Cerebellar cortex (tissue), 1 donor: Measurements from ENCODE around the gene GJB6.
"Not testable (repeated sequence)": the region's sequence is repeated elsewhere in the genome, so short reads cannot be mapped to it uniquely, and the experiment has no call there.

Experiments used
- DNase-seq: peaks from one replicate; pipeline ENCODE4 v3.0.0-alpha.2; 2015; ENCODE audit warnings: low spot score

GJB6 gene

DNA sequence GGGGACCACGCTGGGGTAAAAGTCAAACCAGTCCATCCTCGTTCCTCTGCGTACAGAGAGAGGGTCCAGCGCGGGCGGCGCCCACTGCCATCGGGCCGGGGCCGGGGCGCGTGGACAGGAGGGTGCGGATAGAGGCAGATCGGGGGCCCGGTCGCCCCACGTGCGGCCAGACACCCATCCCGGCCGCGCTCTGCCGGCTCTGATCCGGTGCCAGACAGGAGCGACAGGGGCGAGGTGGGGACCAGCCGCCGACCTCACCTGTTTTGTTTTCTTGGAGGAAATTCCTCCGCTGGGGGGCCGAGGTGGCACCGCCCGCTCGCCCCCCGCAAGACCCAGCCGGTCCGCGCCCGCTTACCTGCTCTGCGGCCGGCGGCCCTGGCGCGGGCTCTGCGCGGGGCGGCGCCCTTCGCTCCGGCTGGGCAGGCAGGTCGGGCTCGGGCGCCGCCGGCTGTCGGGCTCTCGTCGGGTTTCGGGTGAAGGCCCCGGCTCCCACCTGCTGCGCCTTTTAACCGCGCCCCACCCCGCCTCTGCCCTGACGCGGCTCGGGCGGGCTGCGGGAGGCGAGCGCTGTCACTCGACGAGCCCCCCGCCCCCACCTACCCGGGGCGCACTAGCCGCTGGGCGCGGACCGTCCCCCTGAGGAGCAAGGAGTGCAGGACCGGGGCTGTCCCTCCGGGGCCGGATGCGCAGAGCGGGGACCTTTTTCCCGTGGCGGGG, at the start of gene GJB6:
TSS of gene GJB6 (minus strand) at position 481 of the 717 bp plus-strand sequence. CDS start 8,839 bp downstream, outside the sequence.
- DNase-seq: no peak

- DNase-seq: not testable (repeated sequence)
Observed at GRCh38 chr13:20276901-20277300, 44.8 kb upstream of the GJB6 start.

DNA sequence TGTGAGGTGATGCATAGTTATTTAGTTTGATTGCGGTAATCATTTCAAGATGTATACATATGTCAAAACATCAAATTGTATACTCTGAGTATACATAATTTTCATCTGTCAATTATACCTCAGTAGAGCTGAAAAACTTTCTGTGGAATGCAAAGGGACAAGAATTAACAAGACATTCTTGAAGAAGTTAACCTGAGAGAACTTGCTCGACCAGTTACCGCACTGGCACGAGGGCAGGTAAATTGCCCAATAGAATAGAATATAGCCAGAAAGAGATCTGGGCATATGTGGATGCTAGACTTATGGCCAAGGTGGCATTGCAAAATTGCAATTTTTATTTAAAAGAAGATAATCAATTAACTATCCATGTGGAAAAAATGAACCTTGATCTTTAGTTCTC, 42.3 kb upstream of the GJB6 start:
- DNase-seq: no peak

GRCh38 chr13:20272588-20273171, 40.6 kb upstream of the GJB6 start:
- DNase-seq: no peak

GRCh38 chr13:20272104-20272503, 40.0 kb upstream of the GJB6 start:
- DNase-seq: no peak

GRCh38 chr13:20271441-20271840, 39.3 kb upstream of the GJB6 start:
- DNase-seq: no peak

GRCh38 chr13:20270163-20270865, 38.2 kb upstream of the GJB6 start:
- no peak for DNase-seq

DNA sequence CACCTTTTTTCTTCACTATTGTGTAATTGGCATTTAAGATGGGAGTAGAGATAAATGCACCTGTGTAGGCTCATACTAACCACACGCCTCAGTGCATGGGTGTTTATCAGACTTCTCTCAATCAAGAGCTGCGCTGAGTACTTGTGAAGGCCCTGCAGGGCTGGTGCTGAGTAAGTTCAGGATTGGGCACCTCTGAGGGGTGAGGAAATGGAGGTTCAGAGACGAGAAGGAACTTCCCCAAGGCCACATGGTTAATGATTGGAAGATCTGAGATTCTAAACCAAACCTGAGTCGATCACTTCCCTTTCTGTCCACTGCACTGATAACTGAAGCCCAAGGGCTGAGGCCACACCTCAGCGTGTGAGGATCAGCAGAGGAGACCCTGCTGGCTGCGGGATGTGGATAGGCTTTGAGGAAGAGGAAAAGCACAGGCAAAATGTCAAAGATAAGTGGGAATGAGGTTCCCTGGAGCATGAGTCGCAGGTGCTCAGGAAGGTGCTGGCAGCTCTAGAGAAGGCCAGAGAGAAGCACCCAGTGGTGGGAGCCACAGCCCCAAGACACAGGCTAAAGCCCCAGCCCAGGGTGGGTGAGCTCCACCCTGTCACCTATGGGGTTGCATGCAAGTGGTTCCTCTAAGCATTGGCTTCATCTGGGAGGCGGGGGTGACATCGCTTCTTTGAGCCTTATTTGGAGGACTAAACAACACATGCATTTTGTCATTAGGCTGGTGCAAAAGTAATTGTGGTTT, 32.3 kb upstream of the GJB6 start:
- no peak for DNase-seq

DNA sequence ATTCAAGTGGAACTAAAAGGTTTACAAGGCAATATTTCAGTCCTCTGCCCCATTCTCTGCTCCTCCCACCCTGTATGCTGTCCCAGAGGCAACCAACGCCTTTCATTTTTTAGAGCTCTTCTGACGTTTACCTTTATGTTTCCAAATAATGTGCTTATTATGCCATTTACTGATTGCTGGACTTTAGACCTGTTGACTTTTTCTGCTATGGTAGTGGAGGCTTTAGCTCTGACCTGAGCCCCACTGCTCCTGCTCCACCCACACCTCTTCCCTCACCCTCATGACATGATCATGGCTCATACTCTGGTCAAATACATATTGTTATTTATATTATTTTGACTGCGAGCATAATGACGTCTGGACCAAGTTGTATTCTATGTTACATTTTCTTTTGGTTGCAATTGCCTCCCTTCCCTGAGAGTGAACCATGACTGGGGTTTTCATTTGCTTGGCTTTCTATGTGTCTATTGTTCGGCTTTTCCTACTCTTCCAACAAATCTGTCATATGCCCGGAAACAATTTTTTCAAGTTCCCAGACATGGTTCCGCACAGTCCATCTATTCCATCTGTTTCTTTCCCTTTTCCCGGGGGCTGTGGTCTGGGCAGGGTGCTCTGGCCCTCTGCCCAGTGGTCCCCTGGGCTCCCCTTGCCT, 31.4 kb upstream of the GJB6 start:
- no peak for DNase-seq

DNA sequence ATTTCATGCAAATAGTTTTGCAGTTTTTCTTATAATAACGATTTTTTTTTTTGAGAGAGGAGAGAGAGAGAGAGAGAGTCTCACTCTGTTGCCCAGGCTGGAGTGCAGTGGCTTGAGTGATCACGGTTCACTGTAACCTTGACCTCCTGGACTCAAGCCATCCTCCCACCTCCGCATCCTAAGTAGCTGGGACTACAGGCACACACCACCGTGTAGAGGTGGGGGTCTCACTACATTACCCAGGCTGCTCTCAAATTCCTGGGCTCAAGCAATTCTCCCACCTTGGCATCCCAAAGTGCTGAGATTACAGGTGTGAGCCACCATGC, 26.8 kb upstream of the GJB6 start:
- no peak for DNase-seq

DNA sequence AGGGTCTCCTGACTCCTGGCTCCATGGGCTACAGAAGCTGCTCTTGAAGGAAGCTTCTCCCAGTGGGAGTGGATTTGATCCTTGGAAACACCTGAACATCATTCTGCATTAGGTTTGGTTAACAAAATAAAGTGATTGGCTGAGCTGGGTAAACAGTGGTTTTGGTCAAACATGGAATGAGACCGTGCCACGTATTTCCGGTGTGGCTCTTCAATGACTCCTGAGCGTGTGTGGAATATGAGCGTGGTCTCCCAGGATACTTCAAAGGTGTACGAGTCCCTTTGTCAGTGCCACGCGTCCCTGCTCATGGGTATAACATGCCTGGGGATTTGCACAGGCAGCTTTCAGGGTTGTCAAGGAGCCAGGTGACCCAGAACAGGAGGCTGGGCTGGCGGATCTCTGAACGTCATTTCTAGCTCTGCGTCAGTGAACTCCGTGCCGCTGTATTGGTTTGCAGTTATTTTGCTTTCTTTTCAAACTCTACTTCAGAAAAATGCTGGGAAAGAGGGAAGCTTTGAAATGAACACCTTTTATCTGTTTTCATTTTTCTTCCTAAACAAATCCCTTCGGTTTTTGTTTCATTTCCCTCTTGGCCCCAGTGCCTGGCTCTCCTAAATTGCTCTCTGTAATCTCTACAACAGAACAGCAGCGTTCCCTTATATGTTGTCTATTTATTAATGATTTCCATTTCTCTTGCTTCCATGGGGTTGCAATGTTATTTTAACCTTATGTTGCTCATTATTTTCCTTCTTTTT, 26.3 kb upstream of the GJB6 start:
- DNase-seq: no peak

DNA sequence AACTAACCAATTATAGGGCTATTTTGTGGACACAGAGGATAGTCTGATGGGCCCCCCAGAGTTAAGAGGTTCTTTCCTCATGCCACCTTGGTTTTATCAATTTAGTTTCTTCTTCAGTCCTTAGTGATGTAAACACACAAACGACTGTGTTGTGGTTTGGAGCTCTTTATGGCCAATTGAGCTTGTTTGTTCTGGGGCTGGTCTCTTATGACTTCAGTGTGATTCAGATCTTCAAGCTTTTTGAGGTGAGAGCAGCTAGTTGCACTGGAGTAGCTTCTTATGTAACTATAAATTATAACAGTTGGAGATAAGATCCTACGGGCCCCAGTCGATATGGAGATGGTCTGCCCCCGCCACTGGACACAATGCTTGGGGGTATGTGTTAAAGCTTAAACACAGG, 22.0 kb upstream of the GJB6 start:
- no peak for DNase-seq

DNA sequence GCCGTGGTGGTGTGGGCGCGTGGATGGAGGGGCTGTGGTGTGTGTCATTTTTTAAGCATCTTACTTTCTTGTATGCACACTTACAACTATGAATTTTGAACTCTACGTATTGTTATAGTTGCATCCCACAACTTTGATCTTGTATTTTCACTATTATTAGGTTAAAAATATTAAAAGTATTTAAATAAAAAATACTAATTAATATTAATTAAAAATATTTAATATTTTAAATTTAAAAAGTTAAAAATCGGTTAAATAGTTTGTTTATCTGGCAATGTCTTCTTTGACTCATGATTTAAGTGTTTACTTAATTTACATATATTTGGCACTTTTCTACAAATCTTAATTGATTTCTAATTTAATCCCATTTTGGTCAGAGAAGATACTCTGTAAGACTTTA, 17.8 kb upstream of the GJB6 start:
- no peak for DNase-seq

DNA sequence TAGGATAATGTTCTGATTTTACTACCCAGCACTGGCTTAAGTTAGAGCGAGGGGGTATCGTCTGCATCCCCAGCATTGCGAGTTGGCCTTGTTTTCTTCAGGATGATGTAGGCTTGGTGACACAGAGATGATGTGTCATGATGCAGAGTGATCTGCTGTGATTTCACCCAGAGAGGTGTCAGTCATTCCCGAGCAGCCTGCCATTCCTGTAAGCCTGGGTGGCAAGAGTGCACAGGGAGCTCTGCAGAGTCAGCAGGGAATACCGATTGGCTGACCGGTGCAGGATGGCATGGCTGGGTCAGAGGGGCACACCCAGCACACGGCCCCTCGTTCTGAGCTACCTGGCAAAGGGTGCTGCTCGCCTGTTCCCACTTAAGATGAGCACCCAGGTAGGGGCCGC, 15.8 kb upstream of the GJB6 start:
- DNase-seq: no peak

DNA sequence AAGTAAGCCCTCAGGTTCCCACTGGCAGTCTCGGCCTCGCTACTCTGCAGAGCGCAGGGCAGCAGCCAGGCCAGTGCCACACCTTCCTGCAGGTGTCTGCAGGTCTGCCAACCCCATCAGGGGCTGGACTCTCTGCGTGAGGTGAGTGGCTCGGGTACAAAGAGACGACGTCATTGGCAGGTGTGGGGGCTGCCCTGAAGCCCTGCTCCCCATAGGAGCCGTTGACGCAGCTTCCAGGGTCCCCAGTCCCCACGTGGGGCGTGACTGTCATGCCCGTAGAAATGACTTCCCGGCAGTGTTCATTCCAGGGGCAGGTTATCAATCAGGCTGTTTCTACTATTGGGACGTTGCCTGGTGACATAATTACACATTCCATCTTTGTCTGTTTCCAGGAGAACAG, 15.3 kb upstream of the GJB6 start:
- no peak for DNase-seq

- DNase-seq: no peak
Observed at GRCh38 chr13:20241593-20241992, 9.5 kb upstream of the GJB6 start.

- no peak for DNase-seq
Observed at GRCh38 chr13:20239748-20240147, 7.6 kb upstream of the GJB6 start.

DNA sequence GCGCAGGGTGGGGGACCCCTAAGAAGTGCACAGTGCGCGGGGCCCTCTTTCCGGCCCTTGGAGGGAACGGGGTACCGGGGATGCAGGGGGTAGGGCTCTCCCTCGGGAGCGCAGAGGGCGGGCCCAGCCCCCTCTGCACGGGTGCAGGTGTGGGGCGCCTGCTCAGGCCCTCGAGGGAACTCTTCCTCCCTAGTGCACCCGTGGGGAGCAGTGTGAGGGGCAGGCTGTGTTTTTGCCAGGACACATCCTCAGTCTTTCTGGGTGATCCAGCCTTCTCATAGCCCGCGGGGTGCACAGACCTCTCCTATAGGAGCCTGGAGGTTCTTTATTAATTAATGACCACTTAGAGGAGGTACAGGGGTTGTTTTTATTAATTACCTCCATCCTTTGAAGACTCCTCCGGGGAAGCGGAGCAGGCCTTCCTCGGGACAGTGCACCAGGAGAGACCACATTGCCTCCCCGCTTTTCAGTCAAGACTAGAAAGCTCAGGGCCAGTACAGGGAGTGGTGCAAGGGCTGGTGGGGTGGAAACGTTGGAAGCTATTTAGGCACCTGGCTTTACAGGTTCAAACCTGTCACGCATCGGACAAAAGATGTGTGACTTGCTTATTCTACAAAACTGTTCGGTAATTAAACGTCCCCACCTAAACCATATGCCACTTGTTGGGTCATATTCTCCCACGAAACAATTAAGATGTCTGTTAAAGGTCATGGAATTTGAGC, 598 bp upstream of the GJB6 start:
- no peak for DNase-seq

DNA sequence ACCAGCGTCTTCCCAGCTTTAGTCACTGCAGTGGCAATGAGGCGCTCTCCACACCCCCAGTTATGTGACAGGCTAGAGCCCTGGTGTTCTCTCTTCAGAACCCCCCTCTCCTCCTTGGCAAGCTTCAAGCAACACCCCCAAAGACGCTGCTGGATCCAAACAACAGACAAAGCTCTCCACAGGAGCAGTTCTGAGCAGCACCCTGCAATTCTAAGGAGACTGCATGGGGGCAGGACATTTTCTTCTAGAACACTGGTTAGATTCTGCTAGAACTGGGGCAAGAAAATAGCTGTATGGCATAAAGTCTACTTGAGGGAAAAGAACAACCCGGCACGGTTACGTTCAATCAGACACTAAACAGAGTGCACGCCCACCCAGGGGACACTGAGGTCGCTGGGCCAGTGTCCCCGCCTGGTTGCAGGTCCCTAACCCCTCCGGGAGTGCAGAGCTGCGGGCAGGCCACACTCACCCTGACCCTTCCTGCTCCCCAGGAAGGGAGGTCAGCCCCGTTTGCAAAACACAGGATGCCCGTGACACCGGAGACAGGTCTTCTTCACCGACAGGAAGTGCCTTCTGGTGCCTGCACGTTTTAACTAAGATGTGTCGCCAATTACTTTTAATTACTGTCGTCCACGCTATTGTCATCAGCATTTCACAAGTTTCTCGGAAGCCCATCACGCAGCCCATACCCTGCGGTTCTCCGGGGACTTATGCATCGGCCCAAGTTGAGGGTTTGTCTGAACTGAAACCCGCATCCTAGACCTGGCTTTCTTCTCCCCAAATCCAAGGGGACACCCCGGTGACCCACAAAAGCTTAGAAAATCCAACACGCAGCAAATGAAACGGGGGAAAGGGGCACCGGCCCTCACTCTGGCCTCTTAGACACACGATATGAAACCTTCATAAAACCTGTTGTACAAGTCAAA, 943 bp downstream of the GJB6 start:
- DNase-seq: peak; percentile 9

- DNase-seq: no peak
Observed at GRCh38 chr13:20227730-20228129, 4.4 kb downstream of the GJB6 start.
